ENCODE results near the gene GPR158.

GPR158 gene

GRCh38 chr10:25226775-25227682, 52.2 kb downstream of the GPR158 start:
- Histone ChIP-seq H3K36me3 (ENCODE audit: insufficient read depth) (no peaks in the 10 kb centered on the region), H3K4me1 (ENCODE audit: low read depth, poor library complexity, severe bottlenecking) (no peaks in the 10 kb centered on the region), H2AFZ (ENCODE audit: low read depth) (no peak overlapping the region), H4K20me1 (ENCODE audit: insufficient read depth) (no peaks in the 10 kb centered on the region), H3K4me3 (IDR thresholded peaks at IDR 0.05; ENCODE audit: insufficient read depth, low read depth, low read length) (no peak overlapping the region), H3K9ac (no peak overlapping the region), H3K4me2 (no peak overlapping the region), H3K27ac (no peak overlapping the region), H3K79me2 (ENCODE audit: insufficient read depth, low read depth) (no peaks in the 10 kb centered on the region), H3K27me3 (ENCODE audit: insufficient read depth, low read depth) (no peaks in the 10 kb centered on the region)
- peak; percentile 76 for TF ChIP-seq CTCF (conservative IDR thresholded peaks at IDR 0.05; ENCODE audit: low read depth, low read length)

GRCh38 chr10:25231751-25232150, 57.0 kb downstream of the GPR158 start:
- H3K27me3 ChIP-seq (ENCODE audit: insufficient read depth, low read depth) = no peaks in the 10 kb centered on the region

GRCh38 chr10:25232204-25232603, 57.4 kb downstream of the GPR158 start:
- Histone ChIP-seq H3K79me2 (ENCODE audit: insufficient read depth, low read depth) (no peaks in the 10 kb centered on the region), H3K4me3 (IDR thresholded peaks at IDR 0.05; ENCODE audit: insufficient read depth, low read depth, low read length) (no peak overlapping the region), H3K4me2 (no peak overlapping the region), H3K27ac (no peak overlapping the region), H3K9ac (no peak overlapping the region), H3K4me1 (ENCODE audit: low read depth, poor library complexity, severe bottlenecking) (no peaks in the 10 kb centered on the region), H3K27me3 (ENCODE audit: insufficient read depth, low read depth) (no peaks in the 10 kb centered on the region), H2AFZ (ENCODE audit: low read depth) (no peak overlapping the region), H4K20me1 (ENCODE audit: insufficient read depth) (no peaks in the 10 kb centered on the region), H3K36me3 (ENCODE audit: insufficient read depth) (no peaks in the 10 kb centered on the region)
- no peak for TF ChIP-seq CTCF (conservative IDR thresholded peaks at IDR 0.05; ENCODE audit: low read depth, low read length)

More at GRCh38 chr10:25231751-25232150, 57.0 kb downstream of the GPR158 start:
- no peak for TF ChIP-seq CTCF (conservative IDR thresholded peaks at IDR 0.05; ENCODE audit: low read depth, low read length)
- H3K4me1 ChIP-seq (ENCODE audit: low read depth, poor library complexity, severe bottlenecking) = no peaks in the 10 kb centered on the region
- no peak overlapping the region for H3K4me3 ChIP-seq (IDR thresholded peaks at IDR 0.05; ENCODE audit: insufficient read depth, low read depth, low read length)
- no peak overlapping the region for H3K9ac ChIP-seq
- H3K79me2 ChIP-seq (ENCODE audit: insufficient read depth, low read depth) = no peaks in the 10 kb centered on the region
- H3K36me3 ChIP-seq (ENCODE audit: insufficient read depth) = no peaks in the 10 kb centered on the region
- no peak overlapping the region for H2AFZ ChIP-seq (ENCODE audit: low read depth)
- no peak overlapping the region for H3K27ac ChIP-seq
- H3K4me2 ChIP-seq = no peak overlapping the region
- no peaks in the 10 kb centered on the region for H4K20me1 ChIP-seq (ENCODE audit: insufficient read depth)

GRCh38 chr10:25245165-25245564, 70.4 kb downstream of the GPR158 start:
- H3K4me2 ChIP-seq = no peak overlapping the region
- no peaks in the 10 kb centered on the region for H3K36me3 ChIP-seq (ENCODE audit: insufficient read depth)
- H2AFZ ChIP-seq (ENCODE audit: low read depth) = no peak overlapping the region
- no peak overlapping the region for H3K9ac ChIP-seq
- H4K20me1 ChIP-seq (ENCODE audit: insufficient read depth) = no peaks in the 10 kb centered on the region
- no peaks in the 10 kb centered on the region for H3K4me1 ChIP-seq (ENCODE audit: low read depth, poor library complexity, severe bottlenecking)
- no peaks in the 10 kb centered on the region for H3K27me3 ChIP-seq (ENCODE audit: insufficient read depth, low read depth)
- TF ChIP-seq CTCF (conservative IDR thresholded peaks at IDR 0.05; ENCODE audit: low read depth, low read length) = no peak
- H3K79me2 ChIP-seq (ENCODE audit: insufficient read depth, low read depth) = no peaks in the 10 kb centered on the region
- H3K4me3 ChIP-seq (IDR thresholded peaks at IDR 0.05; ENCODE audit: insufficient read depth, low read depth, low read length) = no peak overlapping the region
- H3K27ac ChIP-seq = no peak overlapping the region
